Transverse colon (tissue), 4 donors: ENCODE data around the gene DNAJB7. TPM values are rescaled to one million over a fixed set of nuclear protein-coding genes. Genes with fewer than 3 reads are reported as not detected.
"Not testable (repeated sequence)": the region's sequence is repeated elsewhere in the genome, so short reads cannot be mapped to it uniquely, and the experiment has no call there.

Experiments
- DNase-seq: peaks from one replicate; pipeline ENCODE4 v3.0.0-alpha.2; 2019
- H3K27ac ChIP-seq, 4 donors: fragments of 200-600 bp; sonication (generic); 2 replicates each; pipeline ENCODE4 v1.5.1; 2016 to 2018; ENCODE audit warnings: inconsistent platforms in 4 of 4
- H3K27me3 ChIP-seq: fragments of 200-600 bp; sonication (generic); 2 replicates; pipeline ENCODE4 v1.5.1; 2017; ENCODE audit warnings: inconsistent platforms
- H3K36me3 ChIP-seq, 4 donors: fragments of 200-600 bp; sonication (generic); 2 replicates each; pipeline ENCODE4 v1.5.1; 2017 to 2019; ENCODE audit warnings: inconsistent platforms in 4 of 4
- H3K4me1 ChIP-seq, 4 donors: fragments of 200-600 bp; sonication (generic); 2 replicates each; pipeline ENCODE4 v1.5.1; 2017 to 2020; ENCODE audit warnings: inconsistent platforms in 4 of 4
- H3K4me3 ChIP-seq, 4 donors: fragments of 200-600 bp; sonication (generic); 1 replicate in 1 of 4; 2 replicates in 3 of 4; pipeline versions ENCODE4 v1.5.1 to v1.6.1; 2017 to 2019; ENCODE audit warnings: inconsistent platforms in 4 of 4
- H3K9me3 ChIP-seq, 2 donors: fragments of 200-600 bp; sonication (generic); 2 replicates each; pipeline ENCODE4 v1.5.1; 2017 to 2019; ENCODE audit warnings: inconsistent platforms in 2 of 2
- EP300 ChIP-seq: sonication (generic); formaldehyde crosslinking; IDR thresholded peaks from one replicate; pipeline ENCODE4 v1.6.1; 2017; ENCODE audit warnings: antibody characterized with exemption, low read depth
- POLR2A ChIP-seq: fragments of 450-650 bp; IDR thresholded peaks from one replicate; pipeline ENCODE4 v1.6.1; 2016; ENCODE audit warnings: antibody characterized with exemption, mild to moderate bottlenecking, moderate library complexity
- POLR2AphosphoS5 ChIP-seq, 3 donors: sonication (generic); formaldehyde crosslinking; IDR thresholded peaks; one replicate each; pipeline ENCODE4 v1.6.1; 2016; ENCODE audit warnings: antibody characterized with exemption in 3 of 3
- WGBS, 2 donors: methylation state at CpG; one replicate each; pipeline ENCODE4 v1.1.5; 2018; ENCODE audit warnings: low coverage in 1 of 2; 5-methylcytosine and 5-hydroxymethylcytosine counted together
- in situ Hi-C, 4 donors: fragments of 200-750 bp; cut with MboI; loops; one replicate each; pipeline versions ENCODE4 v1.15.0 to v1.15.1; 2017; ENCODE audit warnings: low sequenced_read_pairs in 3 of 4, low pct_ligation_motif_present in 1 of 4, low pct_unique_long_range_greater_than_20kb in 1 of 4
- intact Hi-C: fragments of 100-400 bp; cut with DNase I; formaldehyde crosslinking; loops from one replicate; pipeline ENCODE4 v1.15.1; 2023; ENCODE audit warnings: low total_unique reads
- total RNA-seq, 4 donors: library from RNA; depleted of rRNA; stranded (reverse); fragments of >200 nt; gene quantifications; one replicate each; pipeline ENCODE4 v1.1.0, GENCODE V29; 2016
- TF ChIP-seq, protein P1 (sequence below), 5 experiments: fragments of 200-600 bp in 3 of 5; fragments of 450-650 bp in 2 of 5; sonication (generic) in 3 of 5; IDR thresholded peaks; 1 replicate in 2 of 5; 2 replicates in 3 of 5; pipeline ENCODE4 v1.5.1; 2016 to 2017; ENCODE audit warnings: antibody characterized with exemption in 5 of 5, inconsistent platforms in 3 of 5, mild to moderate bottlenecking in 2 of 5, moderate library complexity in 1 of 5

The DNAJB7 gene
- total RNA-seq, 4 donors from 2014 or later, result 0.55 to 24.9 (median 0.64) TPM; not detected in 1

DNA sequence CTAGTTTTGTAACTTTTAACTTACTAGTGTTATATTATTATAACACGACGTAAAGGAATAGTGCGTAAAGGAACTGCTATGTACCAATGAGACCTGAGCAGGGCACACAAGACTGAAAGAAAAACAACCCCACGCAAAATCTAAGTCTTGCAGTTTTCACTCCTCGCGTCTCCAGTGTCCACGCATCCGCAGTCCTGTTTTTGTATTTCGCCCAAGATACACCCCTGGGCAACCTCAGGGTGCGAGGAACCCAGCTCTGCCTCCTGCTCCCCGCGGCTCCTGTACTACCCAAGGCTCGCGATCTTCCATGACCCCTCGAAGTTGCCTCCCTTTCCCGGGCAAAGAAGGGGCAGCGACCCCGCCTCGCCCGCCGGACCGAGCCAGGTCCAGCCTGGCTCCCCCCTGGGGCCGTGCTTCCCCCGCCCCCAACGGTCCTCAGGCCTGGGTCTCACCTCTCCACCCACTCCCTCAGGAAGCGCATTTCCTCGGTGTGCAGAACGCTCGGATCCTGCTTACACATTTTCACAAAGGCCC lies 5.9 kb downstream of the DNAJB7 start:
- peaks cover 36 to 63% (median 40%) of the 10 kb centered on the region in 4 donors for H3K4me1 ChIP-seq
- in situ Hi-C loops, result no loop called here
- WGBS, 2 donors, result 0% methylated on average over 3 to 22 of the region's 29 CpGs

DNA sequence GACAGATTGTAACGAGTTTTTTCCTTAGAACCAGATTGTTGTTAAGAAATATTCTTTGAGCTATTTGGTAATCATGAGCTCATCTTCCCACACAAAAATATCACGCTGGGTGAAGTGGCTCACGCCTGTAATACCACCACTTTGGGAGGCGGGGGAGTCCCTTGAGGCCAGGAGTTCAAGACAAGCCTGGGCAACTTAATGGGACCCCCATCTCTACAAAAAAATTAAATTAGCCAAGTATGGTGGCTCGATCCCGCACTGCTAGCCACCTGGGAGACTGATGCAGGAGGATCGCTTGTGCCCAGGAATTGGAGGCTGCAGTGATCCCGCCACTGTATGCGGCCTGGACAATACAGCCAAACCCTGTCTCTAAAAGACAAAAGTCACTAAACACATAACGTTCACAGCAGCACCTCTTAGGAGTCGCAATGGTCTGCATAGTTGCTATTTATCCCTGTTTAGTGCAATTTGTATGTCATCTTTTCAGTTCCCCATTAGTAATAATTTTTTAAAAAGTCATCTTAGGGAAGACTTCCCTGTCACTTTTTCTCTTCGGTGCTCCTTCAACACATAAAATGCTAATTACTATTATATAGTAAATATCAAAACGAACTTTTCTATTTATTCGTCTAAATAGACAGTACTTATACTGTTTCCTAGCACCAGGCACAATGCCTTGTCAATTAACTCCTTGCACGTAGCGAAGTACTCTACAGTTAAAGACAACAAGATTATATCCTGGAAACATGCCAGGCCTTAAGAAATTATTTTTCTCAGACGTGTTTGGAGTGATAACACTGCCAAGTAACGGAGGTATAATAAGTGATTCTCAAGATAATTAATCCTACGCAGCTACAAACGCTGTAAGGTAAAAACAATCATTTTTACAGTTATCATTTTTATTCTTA lies 6.6 kb downstream of the DNAJB7 start:
- peaks cover 36 to 70% (median 40%) of the 10 kb centered on the region in 4 donors for H3K4me1 ChIP-seq
- H3K9me3 ChIP-seq, result no peaks in the 10 kb centered on the region
- in situ Hi-C loops, result no loop called here
- H3K36me3 ChIP-seq, result no peaks in the 10 kb centered on the region
- no peak for DNase-seq
- no peaks in the 10 kb centered on the region for H3K27me3 ChIP-seq
- intact Hi-C loops, result no loop called here
- H3K4me3 ChIP-seq, result peak overlapping the region; percentile 71 to 100 (median 87)
- 5 to 28% methylated on average over 13 to 20 of the region's 20 CpGs for WGBS, 2 donors
- peak overlapping the region; percentile 96 to 99 (median 98) for H3K27ac ChIP-seq
- no peak for TF ChIP-seq EP300
- TF ChIP-seq, protein P1, sequence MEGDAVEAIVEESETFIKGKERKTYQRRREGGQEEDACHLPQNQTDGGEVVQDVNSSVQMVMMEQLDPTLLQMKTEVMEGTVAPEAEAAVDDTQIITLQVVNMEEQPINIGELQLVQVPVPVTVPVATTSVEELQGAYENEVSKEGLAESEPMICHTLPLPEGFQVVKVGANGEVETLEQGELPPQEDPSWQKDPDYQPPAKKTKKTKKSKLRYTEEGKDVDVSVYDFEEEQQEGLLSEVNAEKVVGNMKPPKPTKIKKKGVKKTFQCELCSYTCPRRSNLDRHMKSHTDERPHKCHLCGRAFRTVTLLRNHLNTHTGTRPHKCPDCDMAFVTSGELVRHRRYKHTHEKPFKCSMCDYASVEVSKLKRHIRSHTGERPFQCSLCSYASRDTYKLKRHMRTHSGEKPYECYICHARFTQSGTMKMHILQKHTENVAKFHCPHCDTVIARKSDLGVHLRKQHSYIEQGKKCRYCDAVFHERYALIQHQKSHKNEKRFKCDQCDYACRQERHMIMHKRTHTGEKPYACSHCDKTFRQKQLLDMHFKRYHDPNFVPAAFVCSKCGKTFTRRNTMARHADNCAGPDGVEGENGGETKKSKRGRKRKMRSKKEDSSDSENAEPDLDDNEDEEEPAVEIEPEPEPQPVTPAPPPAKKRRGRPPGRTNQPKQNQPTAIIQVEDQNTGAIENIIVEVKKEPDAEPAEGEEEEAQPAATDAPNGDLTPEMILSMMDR (IDR thresholded peaks at IDR 0.05), result no peak
- no peak for TF ChIP-seq POLR2A
- TF ChIP-seq POLR2AphosphoS5 (IDR thresholded peaks at IDR 0.05), result no peak

More for the DNA sequence above, 5.9 kb downstream of the DNAJB7 start:
- TF ChIP-seq POLR2AphosphoS5 (IDR thresholded peaks at IDR 0.05) (no peak), EP300 (no peak), POLR2A (no peak)
- TF ChIP-seq, protein P1 (IDR thresholded peaks at IDR 0.05), result no peak
- intact Hi-C loops, result no loop called here
- Histone ChIP-seq H3K36me3 (no peaks in the 10 kb centered on the region), H3K4me3 (peak overlapping the region; percentile 71 to 100 (median 87)), H3K27ac (peak overlapping the region; percentile 96 to 99 (median 98)), H3K9me3 (no peaks in the 10 kb centered on the region), H3K27me3 (no peaks in the 10 kb centered on the region)
- no peak for DNase-seq

GRCh38 chr22:40853961-40854360 lies 8.0 kb downstream of the DNAJB7 start:
- no peaks in the 10 kb centered on the region for H3K9me3 ChIP-seq
- H3K36me3 ChIP-seq, result peaks cover 0 to 7% (median 2%) of the 10 kb centered on the region in 4 donors
- TF ChIP-seq, protein P1 (IDR thresholded peaks at IDR 0.05), result no peak
- TF ChIP-seq POLR2A, result no peak
- no peak for TF ChIP-seq EP300
- TF ChIP-seq POLR2AphosphoS5 (IDR thresholded peaks at IDR 0.05), result no peak
- H3K27ac ChIP-seq, result peak overlapping the region in 3 of 4 donors; percentile 96 to 99 (median 97)
- peaks cover 36 to 65% (median 40%) of the 10 kb centered on the region in 4 donors for H3K4me1 ChIP-seq
- in situ Hi-C loops (no loop called here), intact Hi-C loops (no loop called here)
- no peaks in the 10 kb centered on the region for H3K27me3 ChIP-seq
- no peak for DNase-seq
- WGBS, 2 donors, result 35 to 37% methylated on average over 3 of the region's 3 CpGs
- peak overlapping the region in 1 of 4 donors; percentile 100 for H3K4me3 ChIP-seq

GRCh38 chr22:40853333-40853732 lies 8.6 kb downstream of the DNAJB7 start:
- H3K27ac ChIP-seq, result peak overlapping the region in 3 of 4 donors; percentile 96 to 99 (median 97)
- H3K36me3 ChIP-seq, result peaks cover 0 to 10% (median 3%) of the 10 kb centered on the region in 4 donors
- H3K4me1 ChIP-seq, result peaks cover 36 to 59% (median 40%) of the 10 kb centered on the region in 4 donors
- no peak overlapping the region for H3K4me3 ChIP-seq
- 58 to 62% methylated on average over 1 of the region's 1 CpG for WGBS, 2 donors
- H3K9me3 ChIP-seq, result no peaks in the 10 kb centered on the region
- in situ Hi-C loops, result no loop called here
- TF ChIP-seq, protein P1 (IDR thresholded peaks at IDR 0.05), result no peak
- TF ChIP-seq POLR2A (no peak), POLR2AphosphoS5 (IDR thresholded peaks at IDR 0.05) (no peak), EP300 (no peak)
- no peak for DNase-seq
- H3K27me3 ChIP-seq, result no peaks in the 10 kb centered on the region
- intact Hi-C loops, result no loop called here

DNA sequence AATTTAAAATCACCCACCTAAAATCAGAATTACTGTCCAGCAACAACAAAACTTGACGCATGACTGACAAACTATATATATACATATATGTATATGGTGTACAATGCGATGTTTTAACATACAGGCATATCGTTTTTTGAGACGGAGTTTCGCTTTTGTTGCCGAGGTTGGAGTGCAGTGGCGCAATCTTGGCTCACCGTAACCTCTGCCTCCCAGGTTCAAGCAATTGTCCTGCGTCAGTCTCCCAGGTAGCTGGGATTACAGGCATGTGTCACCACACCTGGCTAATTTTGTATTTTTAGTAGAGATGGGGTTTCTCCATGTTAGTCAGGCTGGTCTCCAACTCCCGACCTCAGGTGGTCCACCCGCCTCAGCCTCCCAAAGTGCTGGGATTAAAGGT lies 16.1 kb downstream of the DNAJB7 start:
- H3K27me3 ChIP-seq, H3K4me3 ChIP-seq, DNase-seq, H3K27ac ChIP-seq, intact Hi-C loops, in situ Hi-C loops, H3K4me1 ChIP-seq, H3K9me3 ChIP-seq: not testable (repeated sequence)
- WGBS, 2 donors, result 90 to 92% methylated on average over 6 to 11 of the region's 11 CpGs
- H3K36me3 ChIP-seq, result peaks cover 0 to 76% (median 30%) of the 10 kb centered on the region in 4 donors
